RPMI8226 (cell line): ENCODE data around the gene UTS2R.

Experiments used
- DNase-seq: peaks from one replicate; pipeline ENCODE4 v3.0.0-alpha.2; 2015

UTS2R gene

DNA sequence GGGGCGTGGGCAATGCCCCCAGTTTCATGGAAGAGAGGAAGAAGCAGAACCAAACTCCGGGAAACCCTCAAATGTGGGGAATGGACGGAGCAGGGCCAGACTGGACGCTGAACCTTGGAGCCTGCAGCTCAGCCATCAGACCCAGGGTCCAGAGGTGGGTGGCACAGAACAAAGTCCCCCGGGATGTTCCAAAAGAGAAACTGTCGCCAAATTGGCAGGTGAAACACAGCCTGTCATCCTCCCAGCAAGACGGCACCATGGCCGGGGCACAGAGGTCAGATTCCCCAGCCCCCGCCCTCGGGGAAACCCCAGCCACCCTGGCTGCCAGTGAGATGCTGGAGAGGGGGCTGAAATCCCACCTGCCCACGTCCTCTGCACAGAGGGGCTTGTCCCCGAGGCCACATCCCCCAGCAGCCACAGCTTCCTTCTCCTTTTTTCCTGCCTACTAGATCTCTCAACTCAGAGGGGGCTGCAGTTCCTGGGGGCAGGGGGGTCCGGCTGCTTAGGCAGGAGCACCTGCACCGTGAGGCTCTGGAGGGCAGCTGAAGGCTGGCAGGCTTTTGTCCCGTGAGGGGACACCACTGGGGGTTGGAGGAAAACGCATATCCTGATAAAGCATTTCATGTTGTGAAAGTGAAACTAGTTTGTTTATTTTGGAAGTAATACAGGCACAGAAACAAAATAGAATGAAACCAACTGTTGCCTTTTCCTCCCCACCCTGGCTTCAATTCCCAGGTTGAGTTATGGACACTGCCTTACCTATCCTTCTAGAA is 36.8 kb upstream of the UTS2R start:
- peak; percentile 85 for DNase-seq

DNA sequence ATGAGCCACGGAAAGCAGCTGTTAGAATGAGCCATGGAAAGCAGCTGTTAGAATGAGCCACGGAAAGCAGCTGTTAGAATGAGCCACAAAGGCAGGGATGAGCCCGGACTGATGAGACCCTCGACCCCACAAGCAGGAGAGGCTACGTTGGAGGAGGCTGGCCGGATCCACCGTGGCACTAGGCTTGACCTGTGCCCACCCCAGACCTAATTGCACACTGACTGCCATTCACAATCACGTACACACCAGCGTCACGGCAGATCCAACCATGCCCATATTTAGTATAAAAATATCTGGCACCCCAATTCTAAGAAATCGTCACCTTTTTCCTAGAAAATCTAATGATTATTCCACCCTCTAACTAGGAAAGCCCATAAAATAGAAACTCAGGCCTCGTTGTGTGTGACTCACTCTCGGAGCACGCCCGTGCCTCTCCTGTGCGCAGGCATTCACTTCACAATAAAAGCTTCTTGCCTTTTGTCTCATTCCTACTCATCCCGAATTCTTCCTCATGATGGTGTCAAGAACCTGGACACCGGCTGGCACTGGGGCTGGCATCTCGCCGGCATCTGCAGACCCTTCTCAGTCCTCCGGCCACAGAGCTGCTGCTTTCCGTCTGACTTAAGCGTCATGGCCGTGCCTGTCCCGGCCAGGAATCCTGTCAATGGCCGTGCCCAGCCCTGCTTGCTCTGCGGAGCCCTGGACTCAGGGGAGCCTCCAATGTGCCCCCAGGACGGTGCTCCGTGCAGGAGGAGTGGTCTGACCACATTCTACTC is 32.5 kb upstream of the UTS2R start:
- DNase-seq: no peak

DNA sequence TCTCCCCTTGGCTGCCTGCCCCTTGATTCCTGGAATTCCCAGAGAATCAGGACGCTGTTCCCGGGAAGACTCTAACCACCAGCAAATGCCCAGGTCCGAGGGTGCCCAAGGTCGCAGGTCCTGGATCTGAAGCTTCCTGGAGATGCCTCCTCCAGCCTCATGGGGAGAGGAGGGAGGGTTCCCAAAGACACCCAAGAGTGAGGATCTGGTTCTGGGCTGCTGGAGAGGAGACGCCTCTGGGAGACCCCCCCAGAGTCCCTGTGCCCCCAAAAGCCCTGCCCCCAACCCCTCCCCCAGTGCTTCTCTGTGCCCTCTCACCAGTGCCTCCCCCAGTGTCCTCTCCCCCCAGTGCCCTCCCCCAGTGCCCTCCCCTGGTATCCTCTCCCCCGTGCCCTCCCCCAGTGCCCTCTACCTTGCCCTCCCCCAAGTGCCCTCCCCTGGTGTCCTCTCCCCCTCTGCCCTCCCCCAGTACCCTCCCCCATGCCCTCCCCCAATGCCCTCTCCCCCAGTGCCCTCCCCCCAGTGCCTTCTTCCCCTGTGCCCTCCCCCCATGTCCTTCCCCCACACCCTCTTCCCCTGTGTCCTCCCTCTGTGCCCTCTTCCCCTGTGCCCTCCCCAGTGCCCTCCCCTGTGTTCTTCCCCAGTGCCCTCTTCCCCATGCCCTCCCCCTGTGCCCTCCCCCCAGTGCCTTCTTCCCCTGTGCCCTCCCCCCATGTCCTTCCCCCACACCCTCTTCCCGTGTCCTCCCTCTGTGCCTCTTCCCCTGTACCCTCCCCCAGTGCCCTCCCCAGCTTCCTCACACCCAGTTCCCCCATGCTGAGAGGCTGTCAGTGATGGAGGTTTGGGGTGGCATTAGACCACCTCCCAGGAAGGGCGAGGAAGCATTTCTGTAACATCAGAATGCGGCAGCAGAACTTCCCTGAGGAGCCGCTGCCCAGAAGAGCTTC is 31.7 kb upstream of the UTS2R start:
- no peak for DNase-seq

DNA sequence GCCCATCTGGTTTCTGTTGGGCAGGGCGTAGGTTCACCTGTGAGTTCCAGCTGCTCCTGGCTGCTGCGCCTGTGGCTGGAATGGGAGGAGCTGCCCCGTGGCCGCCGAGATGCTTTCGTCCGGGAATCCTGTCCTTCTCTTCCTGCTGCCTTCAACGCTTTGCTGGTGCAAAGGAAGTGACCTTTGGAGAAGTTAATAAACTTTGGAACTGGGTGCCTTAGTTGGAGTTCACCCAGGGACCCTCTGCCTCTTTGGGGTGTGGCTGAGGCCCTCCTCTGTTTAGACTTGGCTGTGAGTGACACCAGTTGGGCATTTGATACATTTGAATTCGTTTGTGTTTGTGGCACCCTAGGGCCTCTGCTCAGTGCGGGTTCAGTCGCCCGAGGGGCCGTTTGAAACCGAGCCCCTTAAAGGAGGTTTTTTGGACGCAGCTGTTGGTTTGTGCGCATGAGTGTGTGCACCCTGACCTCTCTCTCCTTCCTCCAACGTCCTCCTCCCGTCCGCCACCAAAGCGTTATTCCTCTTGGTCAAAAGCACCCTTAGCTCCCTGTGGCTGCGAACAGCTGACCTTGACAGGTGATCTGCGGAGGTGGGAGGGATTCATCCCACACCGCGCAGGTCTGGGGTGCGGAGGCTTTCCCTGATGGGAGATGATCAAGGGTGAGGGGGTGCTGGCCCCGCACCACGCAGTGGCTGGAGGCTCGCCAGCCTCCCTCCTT is 29.0 kb upstream of the UTS2R start:
- no peak for DNase-seq

DNA sequence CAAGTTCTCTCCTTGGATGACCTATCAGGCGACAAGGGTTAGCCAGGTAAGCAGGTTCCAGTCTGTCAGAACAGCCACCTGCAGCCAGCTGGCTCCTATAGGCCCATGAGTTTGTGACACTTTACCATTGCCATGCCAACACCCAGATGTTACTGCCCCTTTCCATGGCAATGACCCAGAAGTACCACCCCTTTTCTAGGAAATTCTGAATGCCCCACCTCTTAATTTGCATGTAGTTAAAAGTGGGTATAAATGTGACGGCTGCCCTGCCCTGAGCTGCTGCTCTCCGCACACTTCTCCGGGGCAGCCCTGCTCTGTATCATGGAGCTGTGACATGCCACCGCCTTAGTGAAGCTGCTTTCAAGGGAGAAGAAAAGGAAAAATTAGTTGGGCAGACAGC is 28.0 kb upstream of the UTS2R start:
- DNase-seq: peak; percentile 61

DNA sequence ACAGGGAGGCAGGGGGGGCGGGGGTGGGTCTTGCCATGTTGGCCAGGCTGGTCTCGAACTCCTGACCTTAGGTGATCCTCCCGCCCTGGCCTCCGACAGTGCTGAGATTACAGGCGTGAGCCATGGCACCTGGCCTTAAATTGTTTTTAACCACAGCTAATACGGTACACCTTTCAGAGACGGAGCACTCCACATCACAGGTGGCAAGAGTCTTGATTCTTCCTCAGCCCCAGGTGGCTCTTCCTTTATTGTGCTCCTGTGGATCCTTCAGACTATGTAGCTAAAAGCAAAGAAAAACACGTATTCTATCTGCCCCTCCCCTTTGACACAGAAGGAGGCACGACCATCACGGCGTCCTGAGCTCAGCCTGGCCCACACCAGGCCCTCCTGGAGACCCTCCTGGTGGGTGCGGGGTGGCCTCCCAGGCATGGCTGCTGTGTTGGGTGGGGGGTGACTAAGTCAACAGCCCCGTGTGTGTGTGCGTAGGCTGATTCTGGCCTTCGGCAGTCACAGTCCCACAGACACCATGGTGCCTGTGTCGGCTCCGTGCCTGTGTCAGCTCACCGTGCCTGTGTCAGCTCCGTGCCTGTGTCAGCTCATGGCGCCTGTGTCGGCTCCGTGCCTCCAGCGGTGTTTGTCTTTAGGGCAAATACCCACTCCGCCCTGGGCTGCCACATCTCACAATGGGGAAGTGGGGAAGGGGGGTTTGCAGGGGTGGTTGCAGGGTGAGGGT is 27.2 kb upstream of the UTS2R start:
- DNase-seq: peak; percentile 51

DNA sequence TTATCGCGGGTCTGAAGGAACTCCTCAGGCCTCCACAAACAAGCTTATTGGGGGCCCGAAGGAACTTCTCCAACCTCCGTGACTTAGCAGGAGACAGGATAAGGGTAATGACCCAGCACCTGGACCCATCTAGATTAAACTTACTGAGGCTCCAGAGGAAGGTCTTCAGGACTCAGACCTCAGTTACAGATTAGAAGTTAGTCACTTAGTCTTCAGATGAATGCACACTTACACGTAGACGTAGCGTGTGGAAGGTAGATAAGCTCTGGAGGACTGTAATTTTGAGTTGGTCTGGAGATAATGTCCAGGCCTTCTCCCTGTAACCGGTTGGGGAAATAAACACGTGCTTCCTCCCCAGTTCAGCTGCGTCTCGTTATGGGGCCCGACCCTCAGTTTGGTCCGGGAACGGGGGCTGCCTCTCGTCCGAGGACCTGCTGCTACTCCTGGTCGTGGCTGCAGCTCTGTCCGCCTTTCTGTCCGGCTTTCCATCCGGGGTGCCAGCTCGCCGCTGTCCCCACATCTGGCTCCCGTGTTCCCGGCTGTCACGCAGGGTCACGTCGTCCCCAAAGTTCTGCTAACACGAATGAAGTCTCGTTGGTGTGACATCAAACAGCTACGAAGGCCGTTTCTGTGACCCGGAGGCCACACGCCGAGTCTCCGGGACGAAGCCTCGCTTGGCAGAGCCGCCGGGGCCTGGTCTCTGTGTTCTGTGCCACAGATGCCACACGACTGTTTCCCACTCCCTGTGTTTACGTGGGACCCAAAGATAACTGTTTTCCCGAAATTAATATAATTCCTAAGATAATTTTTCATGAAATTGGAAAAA is 26.2 kb upstream of the UTS2R start:
- no peak for DNase-seq

DNA sequence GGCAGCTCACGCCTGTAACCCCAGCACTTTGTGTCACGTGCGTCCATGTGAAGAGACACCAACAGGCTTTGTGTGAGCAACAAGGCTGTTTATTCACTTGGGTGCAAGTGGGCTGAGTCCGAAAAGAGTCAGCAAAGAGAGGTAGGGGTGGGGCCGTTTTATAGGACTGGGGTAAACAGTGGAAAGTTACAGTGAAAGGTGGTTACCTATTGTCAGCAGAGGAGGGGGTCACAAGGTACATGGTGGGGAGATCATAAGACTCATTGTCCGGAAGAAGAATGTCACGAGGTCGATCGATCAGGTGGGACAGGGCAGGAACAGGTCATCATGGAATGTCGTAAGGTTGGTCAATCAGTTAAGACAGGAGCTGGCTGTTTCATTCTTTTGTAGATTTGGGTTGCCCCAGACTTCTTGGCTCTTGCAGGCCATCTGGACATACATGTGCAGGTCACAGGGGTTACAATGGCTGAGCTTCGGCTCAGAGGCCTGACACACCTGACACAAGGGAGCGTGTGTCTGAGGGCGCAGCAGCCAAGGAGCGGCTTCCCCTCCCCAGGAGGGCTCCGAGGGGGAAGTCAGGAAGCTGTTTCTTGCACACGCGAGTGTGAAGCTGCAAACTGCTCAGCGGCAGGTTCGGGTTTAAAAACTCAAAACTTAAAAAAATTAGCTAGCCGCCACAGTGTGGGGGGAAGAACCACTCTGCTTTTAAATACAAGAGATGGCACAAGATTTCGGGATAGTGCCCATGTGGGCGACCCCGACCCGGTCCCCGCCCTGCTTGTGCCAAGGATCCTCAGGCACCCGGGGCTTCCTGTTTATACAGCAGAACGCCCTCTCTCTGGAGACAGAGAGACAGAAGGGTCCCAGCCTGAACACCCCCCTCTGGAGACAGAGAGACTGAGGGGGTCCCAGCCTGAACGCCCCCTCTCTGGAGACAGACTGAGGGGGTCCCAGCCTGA is 24.9 kb upstream of the UTS2R start:
- peak; percentile 27 for DNase-seq

DNA sequence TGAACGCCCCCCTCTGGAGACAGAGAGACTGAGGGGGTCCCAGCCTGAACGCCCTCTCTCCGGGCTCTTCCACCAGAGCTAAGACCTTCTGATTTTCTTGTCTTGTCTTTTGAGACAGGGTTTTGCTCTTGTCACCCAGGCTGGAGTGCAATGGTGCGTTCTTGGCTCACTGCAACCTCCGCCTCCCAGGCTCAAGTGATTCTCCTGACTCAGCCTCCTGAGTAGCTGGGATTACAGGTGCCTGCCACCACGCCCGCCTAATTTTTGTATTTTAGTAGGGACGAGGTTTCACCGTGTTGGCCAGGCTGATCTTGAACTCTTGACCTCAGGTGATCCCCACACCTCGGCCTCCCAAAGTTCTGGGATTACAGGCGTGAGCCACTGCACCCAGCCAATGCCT is 23.6 kb upstream of the UTS2R start:
- peak; percentile 8 for DNase-seq

DNA sequence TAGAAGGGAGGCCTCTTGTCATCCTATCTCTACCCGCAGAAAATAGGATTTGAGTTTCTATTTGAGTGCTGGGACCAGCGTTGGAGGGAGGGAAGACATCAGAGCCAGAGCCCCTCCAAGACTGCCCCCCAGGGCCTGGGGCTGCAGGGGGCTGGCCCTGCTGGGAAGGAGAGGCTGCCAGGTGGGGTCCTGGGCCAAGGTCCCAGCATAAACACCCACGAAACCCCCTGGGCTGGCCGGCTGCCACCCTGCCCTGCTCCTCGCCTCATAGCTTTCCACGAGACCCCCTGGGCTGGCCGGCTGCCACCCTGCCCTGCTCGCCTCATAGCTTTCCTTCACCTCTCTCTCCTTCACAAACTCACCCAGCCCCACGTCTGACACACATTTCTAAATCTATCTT is 23.1 kb upstream of the UTS2R start:
- no peak for DNase-seq

DNA sequence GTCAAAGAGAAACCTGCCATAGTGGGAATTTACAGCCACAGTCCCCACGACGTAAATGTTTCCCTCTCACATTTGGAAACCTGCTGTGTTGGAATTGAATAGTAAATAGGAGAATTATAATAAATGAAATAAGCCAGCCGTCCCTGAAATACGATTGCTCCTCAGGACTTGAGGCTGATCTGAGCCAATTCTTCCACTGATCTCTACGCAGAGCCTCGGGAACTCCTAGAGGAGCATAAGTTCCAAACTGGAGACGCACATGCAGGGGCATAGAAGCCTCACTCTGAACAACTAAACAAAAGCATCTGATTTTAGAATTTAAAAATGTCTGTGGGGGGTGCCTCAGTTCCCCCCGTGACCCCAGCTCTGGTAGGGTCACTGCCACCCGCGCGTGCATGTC is 22.7 kb upstream of the UTS2R start:
- no peak for DNase-seq

DNA sequence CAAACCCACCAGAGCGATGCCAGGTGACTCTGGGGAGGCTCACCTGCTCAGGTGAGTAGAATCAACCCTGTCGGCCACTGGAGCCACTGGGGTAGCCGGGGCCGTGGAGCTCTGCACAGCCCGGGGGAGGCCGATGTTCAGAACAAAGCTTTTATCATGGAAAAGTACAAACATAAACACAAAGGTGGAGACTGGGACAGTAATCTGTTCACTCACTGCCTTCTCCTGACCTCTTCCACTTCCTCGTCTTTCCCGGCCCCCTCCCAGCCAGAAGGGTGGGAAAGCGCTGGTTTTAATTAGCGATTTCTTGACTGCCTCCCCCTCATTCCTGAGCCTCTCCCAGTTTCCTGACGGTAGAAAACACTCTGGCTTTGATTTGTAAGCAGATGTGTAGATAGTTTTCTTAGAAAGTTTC is 22.3 kb upstream of the UTS2R start:
- DNase-seq: no peak

DNA sequence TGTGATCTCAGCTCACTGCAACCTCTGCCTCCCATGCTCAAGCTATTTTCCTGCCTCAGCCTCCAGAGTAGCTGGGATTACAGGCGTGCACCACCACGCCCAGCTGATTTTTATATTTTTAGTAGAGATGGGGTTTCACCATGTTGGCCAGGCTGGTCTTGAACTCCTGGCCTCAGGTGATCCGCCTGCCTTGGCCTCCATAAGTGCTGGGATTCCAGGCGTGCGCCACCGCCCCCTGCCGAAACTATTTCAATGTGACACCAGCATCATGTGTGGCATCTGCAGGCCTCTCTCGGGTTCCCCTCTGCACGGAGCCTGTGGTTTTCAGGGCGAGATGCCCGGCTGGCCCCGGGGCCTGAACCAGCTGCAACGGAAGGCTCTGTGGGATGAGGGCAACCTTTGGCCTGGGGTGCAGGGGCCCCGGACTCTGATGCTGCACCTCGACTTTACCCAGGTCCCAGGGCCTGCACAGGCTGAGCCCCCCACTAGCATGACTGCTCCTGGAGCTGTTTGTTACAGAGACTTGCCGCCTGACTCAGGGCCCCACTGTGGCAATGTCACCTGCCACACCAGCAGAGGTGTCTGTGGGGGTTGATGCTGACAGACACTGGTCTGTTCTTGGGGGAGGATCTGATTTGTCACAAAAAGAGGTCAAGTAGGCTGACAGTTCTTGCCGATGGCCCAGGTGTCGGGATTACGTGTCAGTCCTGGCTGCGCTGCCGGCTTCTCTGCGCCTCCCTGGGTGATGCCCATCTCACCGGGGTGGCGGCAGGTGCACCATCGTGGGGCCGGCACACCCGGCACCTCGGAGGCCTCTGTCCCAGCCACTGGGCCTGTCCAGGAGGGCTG is 21.2 kb upstream of the UTS2R start:
- DNase-seq: peak; percentile 96

DNA sequence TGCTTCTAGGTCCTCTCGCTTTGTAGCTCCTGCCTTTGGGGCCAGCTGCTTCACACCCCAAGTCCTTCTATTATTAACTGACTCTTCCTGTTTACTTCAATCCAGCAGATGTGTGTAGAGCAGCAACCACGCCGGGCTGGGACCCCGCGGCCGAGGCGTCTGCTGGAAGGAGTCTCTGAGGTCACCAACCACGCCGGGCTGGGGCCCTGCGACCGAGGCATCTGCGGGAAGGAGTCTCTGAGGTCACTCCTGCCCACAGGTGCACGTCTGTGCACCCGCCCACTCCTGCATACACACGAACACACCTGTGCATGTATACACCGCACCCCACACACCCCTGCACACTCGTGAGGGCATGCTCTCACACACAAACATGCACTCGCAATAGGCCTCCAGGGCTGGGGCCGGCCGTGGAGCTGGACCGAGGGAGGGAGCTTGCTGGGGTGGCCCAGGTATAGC is 20.3 kb upstream of the UTS2R start:
- peak; percentile 98 for DNase-seq

DNA sequence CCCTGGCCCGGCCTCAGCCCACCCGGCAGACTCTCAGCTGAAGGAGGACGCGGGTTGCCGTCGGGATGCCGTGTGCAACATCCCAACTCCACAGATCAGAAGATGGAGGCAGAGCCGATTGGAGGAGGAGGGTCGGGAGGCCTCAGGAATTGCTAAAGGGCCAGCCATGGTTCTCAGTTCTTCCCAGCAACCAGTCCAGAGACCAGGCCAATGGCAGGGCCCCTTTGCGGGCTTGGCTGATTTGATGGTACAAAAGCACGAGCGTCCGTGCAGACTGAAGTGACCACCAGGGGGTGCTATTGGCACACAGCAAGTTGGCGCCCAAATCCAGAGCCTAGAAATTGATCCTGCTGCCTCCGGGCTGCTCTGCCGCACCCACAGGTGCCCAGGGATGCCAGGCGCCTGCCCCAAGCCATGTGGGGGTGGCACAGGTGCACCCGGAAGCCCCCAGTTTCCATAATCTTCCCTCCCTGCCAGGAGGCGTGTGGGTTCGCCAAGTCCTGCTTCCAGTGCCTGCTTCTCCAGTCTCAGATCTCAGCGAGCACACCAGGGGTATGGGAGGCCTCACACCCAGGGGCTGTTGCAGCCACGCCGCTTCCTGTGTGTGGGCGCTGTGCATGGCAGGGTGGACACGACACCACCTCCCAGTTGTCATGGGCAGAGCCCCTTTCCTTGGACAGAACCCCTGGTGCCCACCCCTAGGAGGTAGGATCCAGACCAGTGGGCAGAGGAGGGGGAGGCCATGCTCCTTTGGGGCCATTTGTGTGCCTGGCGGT is 19.7 kb upstream of the UTS2R start:
- peak; percentile 94 for DNase-seq

DNA sequence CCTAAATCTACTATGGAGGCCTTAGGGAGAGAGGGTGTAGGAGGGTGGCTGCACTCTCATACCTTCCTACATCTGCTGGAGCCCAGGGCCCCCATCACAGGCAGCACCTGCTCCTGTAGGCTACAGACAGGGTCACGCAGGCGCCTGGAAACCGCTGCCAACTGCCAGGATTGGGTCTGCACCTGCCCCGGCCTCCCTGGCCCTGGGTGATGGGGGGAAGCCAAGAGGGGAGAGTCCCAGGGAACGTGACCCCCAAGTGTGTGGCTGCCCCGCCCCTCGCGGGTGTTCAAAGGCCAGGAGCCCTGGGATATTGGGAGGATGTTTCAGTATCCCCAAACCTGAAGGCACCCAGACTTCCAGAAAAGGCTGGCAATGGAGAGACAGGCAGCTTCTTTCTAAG is 18.1 kb upstream of the UTS2R start:
- DNase-seq: peak; percentile 85

DNA sequence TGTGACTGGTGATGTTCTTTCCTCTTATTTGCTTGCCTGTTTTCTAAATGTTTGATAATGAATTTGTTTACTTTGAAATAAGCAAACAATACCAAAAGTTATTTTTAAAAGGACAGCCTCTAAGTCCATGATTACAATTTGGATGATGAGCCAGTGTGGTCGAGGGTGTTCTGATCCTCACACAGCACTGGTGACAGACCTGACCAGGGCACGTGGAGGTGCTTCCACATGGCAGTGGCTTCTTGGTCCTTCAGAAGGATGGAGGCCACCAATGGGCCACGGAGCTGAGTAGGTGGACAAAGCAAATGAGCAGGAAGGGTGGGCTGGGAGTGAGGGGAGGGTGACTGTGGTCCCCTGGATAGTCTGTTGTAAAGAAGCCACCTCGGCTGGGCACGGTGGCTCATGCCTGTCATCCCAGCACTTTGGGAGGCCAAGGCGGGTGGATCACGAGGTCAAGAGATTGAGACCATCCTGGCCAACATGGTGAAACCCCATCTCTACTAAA is 16.7 kb upstream of the UTS2R start:
- DNase-seq: no peak
